Measurements from ENCODE around the gene NTRK1. TPM values are rescaled to one million over a fixed set of nuclear protein-coding genes. Genes with fewer than 3 reads are reported as not detected.

NTRK1 gene
- total RNA-seq (under 1 TPM; 0.14 to 0.17 TPM), polyA plus RNA-seq (under 1 TPM; 0.13 to 0.14 TPM)

- 7% methylated on average over 69 of the region's 69 CpGs for WGBS
- TF ChIP-seq TAF1 (conservative IDR thresholded peaks at IDR 0.05) (no peak), GABPA (IDR thresholded peaks at IDR 0.05 in 1 of 2, conservative IDR thresholded peaks at IDR 0.05 in 1 of 2) (no peak), RXRA (IDR thresholded peaks at IDR 0.05) (no peak), RAD21 (IDR thresholded peaks at IDR 0.05) (no peak), SP1 (IDR thresholded peaks at IDR 0.05) (no peak), REST (IDR thresholded peaks at IDR 0.05) (no peak), HNF4G (IDR thresholded peaks at IDR 0.05) (no peak), JUND (IDR thresholded peaks at IDR 0.05) (no peak), CTCF (IDR thresholded peaks at IDR 0.05; ENCODE audit: low read depth, low read length, missing input control) (no peak), EGR1 (IDR thresholded peaks at IDR 0.05; ENCODE audit: low read depth in 2 of 2) (no peak)
- Histone ChIP-seq H3K36me3 (ENCODE audit: control insufficient read depth in 4 of 4, insufficient read depth in 3 of 4, low read depth in 1 of 4, low read length in 3 of 4) (no peaks in the 10 kb centered on the region), H3K27me3 (ENCODE audit: control insufficient read depth in 4 of 4, insufficient read depth in 4 of 4, low read length in 3 of 4) (peaks cover 2 to 19% (median 8%) of the 10 kb centered on the region in 4 donors), H3K27ac (ENCODE audit: low read depth in 1 of 2, low read length in 2 of 2) (no peak within 1 kb of the TSS), H3K9me3 (ENCODE audit: control insufficient read depth in 4 of 4, low read length in 3 of 4) (no peaks in the 10 kb centered on the region), H3K9ac (ENCODE audit: low read depth in 1 of 2, low read length in 2 of 2) (no peak within 1 kb of the TSS), H3K4me1 (ENCODE audit: control insufficient read depth in 4 of 4, insufficient read depth in 4 of 4, low read length in 3 of 4) (peaks cover 4 to 19% (median 14%) of the 10 kb centered on the region in 4 donors), H3K4me3 (ENCODE audit: low read depth in 1 of 3, low read length in 3 of 3) (peak within 1 kb of the TSS in 1 of 3 donors; percentile 31)
- DNase-seq (ENCODE audit: low spot score) = no peak
These were observed at the start of gene NTRK1 for GRCh38 chr1:156860628-156861423. Gene NTRK1 (plus strand): TSS chr1:156860865. CDS start chr1:156860935, 70 bp downstream.

- Histone ChIP-seq H3K27me3 (ENCODE audit: control insufficient read depth in 4 of 4, insufficient read depth in 4 of 4, low read length in 3 of 4) (no peaks in the 10 kb centered on the region), H3K4me1 (ENCODE audit: control insufficient read depth in 4 of 4, insufficient read depth in 4 of 4, low read length in 3 of 4) (peaks cover 3 to 8% (median 6%) of the 10 kb centered on the region in 4 donors), H3K27ac (ENCODE audit: low read depth in 1 of 2, low read length in 2 of 2) (no peak overlapping the region), H3K9ac (ENCODE audit: low read depth in 1 of 2, low read length in 2 of 2) (no peak overlapping the region), H3K36me3 (ENCODE audit: control insufficient read depth in 4 of 4, insufficient read depth in 3 of 4, low read depth in 1 of 4, low read length in 3 of 4) (no peaks in the 10 kb centered on the region), H3K9me3 (ENCODE audit: control insufficient read depth in 4 of 4, low read length in 3 of 4) (no peaks in the 10 kb centered on the region), H3K4me3 (ENCODE audit: low read depth in 1 of 3, low read length in 3 of 3) (no peak overlapping the region)
- no peak for DNase-seq (ENCODE audit: low spot score)
- WGBS = 74% methylated on average over 4 of the region's 4 CpGs
- TF ChIP-seq GABPA (IDR thresholded peaks at IDR 0.05 in 1 of 2, conservative IDR thresholded peaks at IDR 0.05 in 1 of 2) (no peak), FOXA1 (IDR thresholded peaks at IDR 0.05) (no peak), NR2F2 (IDR thresholded peaks at IDR 0.05) (no peak), CTCF (IDR thresholded peaks at IDR 0.05; ENCODE audit: low read depth, low read length, missing input control) (no peak), HNF4G (IDR thresholded peaks at IDR 0.05) (no peak), TAF1 (conservative IDR thresholded peaks at IDR 0.05) (no peak), SP1 (IDR thresholded peaks at IDR 0.05) (no peak), EGR1 (IDR thresholded peaks at IDR 0.05; ENCODE audit: low read depth in 2 of 2) (no peak), REST (IDR thresholded peaks at IDR 0.05) (no peak), ZBTB33 (IDR thresholded peaks at IDR 0.05) (no peak), YY1 (IDR thresholded peaks at IDR 0.05) (no peak), HNF4A (conservative IDR thresholded peaks at IDR 0.05) (no peak), RAD21 (IDR thresholded peaks at IDR 0.05) (no peak), RXRA (IDR thresholded peaks at IDR 0.05) (no peak), ATF3 (IDR thresholded peaks at IDR 0.05) (no peak)
These were observed 49.5 kb upstream of the NTRK1 start for GRCh38 chr1:156811168-156811567.

All from liver (tissue), 9 donors.